T-helper 2 cell (primary cell): Measurements from ENCODE around the gene SF3B2.
"Not testable (repeated sequence)": the region's sequence is repeated elsewhere in the genome, so short reads cannot be mapped to it uniquely, and the experiment has no call there.

Experiments
- DNase-seq, 5 experiments: peaks; one replicate each; pipeline versions ENCODE4 v3.0.0 to v3.0.0-alpha.2; 2012 to 2022

SF3B2 gene

DNA sequence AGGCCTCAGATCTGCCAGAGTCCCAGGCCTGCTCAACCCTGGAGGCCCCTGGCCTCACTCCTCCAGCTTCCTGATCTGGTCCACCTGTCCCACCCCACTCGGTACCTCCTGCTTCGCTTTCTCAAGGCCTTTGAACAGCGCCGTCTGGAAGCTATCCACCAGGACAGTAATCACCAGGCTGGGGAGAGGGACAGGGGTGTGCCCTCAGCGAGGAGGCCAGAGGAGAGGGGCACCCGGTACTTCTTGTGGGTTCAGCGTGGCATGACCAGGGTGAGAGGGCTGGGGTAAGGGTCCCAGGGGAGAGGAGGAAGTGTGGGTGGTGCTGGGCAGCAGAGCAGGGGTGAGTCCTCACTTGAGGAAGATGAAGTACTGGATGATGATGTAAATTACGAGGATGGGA lies 32.0 kb upstream of the SF3B2 start:
- no peak for DNase-seq

GRCh38 chr11:66020618-66021357 lies 31.4 kb upstream of the SF3B2 start:
- DNase-seq = no peak

GRCh38 chr11:66022401-66023185 lies 29.6 kb upstream of the SF3B2 start:
- DNase-seq = peak; percentile 49 to 78 (median 66)

GRCh38 chr11:66023186-66023440 lies 29.1 kb upstream of the SF3B2 start:
- DNase-seq = not testable (repeated sequence)

DNA sequence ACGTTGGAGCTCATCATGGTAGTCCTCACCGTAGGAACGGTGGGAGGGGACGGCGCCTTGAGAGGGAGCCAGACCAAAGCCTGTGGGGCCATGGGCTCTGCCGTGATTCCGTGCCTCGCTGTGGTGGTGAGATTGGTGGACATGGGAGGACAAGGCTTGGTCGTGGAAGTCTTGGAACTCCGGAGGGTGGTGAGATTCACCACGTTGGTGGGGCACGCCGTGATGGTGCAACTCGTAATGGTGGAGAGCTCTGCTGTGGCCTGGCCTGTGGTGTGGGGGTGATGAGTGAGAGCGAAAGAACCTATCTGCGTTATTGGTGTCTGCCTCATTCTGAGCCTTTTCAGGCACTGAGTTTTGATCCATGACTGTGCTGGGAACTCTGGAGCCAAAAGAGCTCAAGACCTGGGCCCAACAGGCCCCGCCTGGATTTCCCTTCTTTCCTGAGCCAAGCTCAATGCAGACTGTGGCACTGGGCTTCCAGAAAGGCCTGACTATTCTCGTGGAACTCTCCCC lies 26.1 kb upstream of the SF3B2 start, which contains the start of gene CATSPER1:
CATSPER1 (minus strand) TSS at position 463 of the 513 bp plus-strand sequence; CDS start at position 363, 100 bp downstream.
- no peak for DNase-seq

DNA sequence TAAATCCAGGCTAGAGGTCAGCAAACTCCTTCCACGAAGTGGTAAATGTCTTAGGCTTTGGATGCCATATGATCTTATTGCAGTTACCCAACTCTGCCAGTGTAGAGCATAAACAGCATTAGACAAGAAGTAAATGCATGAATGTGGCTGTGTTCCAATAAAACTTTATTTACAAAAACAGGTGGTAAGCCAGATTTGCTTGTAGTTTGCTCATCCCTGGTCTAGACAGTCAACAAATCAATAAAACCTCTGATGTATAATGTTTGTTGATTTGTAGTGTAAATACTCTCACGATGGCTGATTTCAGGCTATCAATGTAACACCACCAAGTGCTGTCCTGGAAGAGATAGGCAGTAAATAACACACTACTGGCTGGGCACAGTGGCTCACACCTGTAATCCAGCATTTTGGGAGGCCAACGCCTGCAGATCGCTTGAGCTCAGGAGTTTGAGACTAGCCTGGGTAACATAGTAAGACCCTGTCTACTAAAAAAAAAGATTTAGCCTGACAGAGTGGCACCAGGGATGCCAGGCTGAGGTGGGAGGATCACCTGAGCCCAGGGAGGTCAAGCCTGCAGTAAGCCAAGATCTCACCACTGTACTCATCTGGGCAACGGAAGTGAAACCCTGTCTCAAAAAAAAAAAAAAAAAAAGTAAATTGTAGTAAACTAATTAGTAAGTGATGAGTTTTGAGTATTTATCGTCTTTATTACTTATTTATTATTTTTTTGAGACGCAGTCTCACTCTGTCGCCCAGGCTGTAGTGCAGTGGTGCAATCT lies 19.0 kb upstream of the SF3B2 start:
- DNase-seq = no peak

- DNase-seq = no peak
These were observed 16.4 kb upstream of the SF3B2 start for GRCh38 chr11:66035653-66036333.

- DNase-seq = no peak
These were observed 15.8 kb upstream of the SF3B2 start for GRCh38 chr11:66036334-66036710.

GRCh38 chr11:66037327-66037726 lies 14.8 kb upstream of the SF3B2 start:
- DNase-seq = no peak

- DNase-seq = no peak
These were observed 12.4 kb upstream of the SF3B2 start for GRCh38 chr11:66039765-66040164.

GRCh38 chr11:66042227-66042995 lies 9.8 kb upstream of the SF3B2 start:
- no peak for DNase-seq

GRCh38 chr11:66042996-66043906 lies 8.9 kb upstream of the SF3B2 start:
- DNase-seq = no peak

GRCh38 chr11:66044757-66045156 lies 7.4 kb upstream of the SF3B2 start:
- no peak for DNase-seq

DNA sequence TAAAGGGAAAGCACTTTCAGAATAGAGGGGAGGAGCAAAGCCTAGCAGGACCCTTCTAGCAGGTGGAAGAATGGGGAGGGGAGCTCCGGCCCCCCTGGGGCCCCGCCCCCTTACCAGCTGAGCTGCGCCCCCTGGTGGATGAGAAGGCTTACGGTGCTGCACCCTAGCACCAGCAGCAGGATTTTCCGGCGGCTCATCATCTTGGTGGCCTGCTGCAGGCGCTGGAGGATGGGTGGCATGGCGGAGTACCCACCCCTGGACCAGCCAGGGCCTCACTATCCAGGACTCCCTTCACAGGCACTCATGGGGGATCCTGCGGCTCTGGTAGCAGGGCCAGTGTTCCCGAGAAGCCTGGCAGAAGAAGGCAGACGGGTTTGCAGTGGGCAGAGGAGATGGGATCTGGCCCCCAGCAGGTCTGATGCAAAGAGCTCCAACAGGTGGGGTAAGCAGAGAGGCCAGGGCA lies 7.0 kb upstream of the SF3B2 start:
- DNase-seq = peak; percentile 66 to 83 (median 74)

DNA sequence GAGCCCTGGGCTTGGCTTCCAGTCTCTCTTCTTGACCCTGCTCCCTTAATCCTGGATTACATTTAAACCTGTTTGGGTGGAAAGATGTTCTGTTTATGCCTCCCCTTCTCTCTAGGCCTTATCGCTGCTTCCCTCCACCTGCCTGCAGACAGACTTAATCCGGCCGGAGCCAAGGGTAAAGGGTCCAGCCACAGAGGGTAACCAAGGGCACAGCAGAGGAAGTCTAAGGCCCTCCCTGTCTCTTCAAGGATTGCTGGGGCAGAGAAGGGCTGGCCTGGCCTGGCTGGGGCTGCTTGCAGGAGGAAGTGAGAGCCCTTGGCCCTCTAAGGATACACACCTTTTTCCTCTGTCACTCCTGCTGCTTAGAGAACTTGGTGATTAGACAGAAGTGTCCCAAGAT lies 5.3 kb upstream of the SF3B2 start:
- no peak for DNase-seq

DNA sequence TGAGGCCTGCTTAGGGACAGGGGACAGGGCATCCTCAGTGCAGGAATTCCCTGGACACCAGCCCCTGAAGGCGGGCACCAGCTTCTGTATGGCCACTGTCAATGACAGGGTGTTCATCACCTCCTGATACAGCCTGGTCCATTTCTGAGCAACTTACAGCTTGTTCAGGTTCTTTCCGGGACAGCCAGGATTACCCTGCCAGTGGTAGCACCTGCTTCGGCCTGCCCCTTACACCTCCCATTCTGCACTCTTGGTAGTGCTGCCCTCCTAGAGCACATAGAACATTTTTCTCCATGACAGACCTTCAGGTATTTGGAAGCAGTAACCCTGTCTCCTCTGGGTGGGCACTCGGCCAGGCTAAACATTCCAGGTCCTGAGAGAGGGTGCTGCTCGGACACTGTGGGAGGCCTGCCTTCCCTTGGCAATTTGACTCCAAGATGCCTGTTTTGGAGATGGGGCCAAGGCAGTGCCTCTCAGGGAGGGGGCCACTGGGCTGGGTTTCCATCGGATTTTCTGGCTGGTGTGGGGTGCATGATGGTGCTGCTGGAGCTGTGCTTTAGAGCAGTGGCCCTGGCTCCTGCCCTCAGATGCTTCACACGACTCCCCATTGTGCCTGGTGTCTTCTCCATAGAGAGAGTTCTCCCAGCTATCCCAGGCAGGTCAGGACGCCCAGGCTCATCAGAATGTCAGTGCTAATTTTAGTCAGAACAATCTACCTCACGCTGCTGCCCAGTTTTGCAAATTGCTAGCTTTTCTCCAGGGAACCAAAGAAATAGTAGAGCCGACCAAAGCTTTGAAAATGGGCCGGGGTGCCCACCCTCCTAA lies 4.4 kb upstream of the SF3B2 start:
- DNase-seq = no peak

DNA sequence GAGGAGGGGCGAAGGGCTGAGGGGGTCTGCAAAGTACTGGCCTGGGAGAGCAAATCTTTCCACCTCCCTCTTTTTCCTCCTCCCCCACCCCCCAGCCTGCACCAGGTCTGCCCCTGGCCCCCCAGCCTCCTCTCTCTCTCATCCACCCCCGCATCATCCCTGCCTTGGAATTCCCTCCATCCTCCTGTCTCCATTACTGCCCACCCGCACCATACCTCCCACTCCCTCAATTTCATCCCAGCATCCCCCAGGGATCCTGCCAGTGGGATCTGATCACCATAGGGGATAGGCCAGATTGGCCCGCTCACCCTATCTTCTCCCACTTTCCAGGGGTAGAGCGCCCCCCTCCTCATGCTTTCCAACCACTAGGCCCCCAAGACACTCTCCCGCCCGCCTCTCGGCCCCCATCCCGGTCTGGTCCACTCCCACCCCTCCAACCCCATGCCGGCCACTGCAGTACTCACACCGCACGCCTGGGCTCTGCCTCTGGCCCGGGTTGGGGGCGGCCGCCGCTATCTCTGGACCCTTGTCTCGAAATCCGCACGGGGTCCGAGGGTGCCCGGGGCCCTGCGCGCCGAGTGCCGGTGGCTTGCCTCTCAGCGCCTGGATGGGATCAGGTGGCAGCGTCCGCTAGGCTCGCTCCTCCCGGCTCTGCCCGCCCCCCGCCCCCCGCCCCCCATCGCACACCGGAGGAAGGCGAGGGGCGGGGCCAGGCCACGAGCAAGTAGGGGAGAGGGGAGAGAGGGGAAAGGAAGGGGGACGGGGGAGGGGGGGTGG lies 3.4 kb upstream of the SF3B2 start, which contains the start of gene GAL3ST3:
GAL3ST3 (minus strand) TSS at position 615 of the 777 bp plus-strand sequence. CDS start 3,746 bp downstream, outside the sequence.
- no peak for DNase-seq

DNA sequence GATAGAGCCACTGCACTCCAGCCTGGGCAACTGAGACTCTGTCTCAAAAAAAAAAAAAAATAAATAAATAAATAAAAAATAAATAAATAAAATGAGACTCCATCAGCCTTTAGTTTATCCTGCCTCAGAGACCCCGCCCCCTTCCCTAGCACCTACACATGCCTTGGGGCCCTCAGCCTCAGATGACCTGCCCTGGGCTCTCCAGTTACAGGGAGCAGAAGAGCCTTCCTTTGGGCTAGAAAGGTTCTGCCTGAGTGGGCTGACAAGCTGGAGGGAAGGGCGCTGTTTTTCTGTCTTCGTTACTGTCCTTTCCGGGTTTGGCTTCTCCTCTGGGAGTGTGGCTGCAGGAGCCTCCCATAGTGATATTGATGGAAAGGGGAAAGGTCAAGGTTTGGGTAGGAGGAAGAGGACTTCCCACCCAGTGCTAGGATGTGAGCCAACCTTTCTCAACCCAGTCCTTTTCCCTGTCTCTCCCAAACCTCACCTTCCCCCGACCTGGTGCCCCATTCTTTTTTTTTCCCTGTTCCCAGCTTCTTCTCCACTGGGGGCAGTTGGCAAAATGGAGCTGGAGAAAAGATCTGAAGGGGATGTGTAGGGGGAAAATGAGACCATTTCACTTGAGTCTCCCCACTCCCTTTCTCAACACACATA lies 1.5 kb upstream of the SF3B2 start:
- DNase-seq = no peak
